Measurements from ENCODE around the gene R3HDML.

The R3HDML gene

GRCh38 chr20:44392088-44392775, 55.4 kb downstream of the R3HDML start:
- Histone ChIP-seq H3K27ac (ENCODE audit: low read length, poor library complexity, severe bottlenecking) (no peak overlapping the region), H3K9ac (ENCODE audit: low read length) (no peak overlapping the region), H3K36me3 (ENCODE audit: control insufficient read depth in 1 of 2, insufficient read depth in 2 of 2, low read depth in 1 of 2, low read length in 2 of 2) (no peaks in the 10 kb centered on the region), H3K4me3 (ENCODE audit: insufficient read depth in 1 of 2, low read depth in 1 of 2, low read length in 2 of 2) (no peak overlapping the region), H2BK15ac (ENCODE audit: low read depth, poor library complexity, severe bottlenecking) (no peak overlapping the region), H3K4me2 (ENCODE audit: low read length, poor library complexity, severe bottlenecking) (no peak overlapping the region), H3K14ac (ENCODE audit: low read length in 2 of 2) (no peak overlapping the region), H4K8ac (ENCODE audit: low read length) (no peak overlapping the region), H4K91ac (ENCODE audit: low read length) (no peak overlapping the region), H2BK120ac (ENCODE audit: low read depth, low read length) (no peak overlapping the region), H3K18ac (ENCODE audit: low read depth in 1 of 2, low read length in 2 of 2) (no peak overlapping the region), H2BK5ac (ENCODE audit: low read depth, low read length, poor library complexity, severe bottlenecking) (no peak overlapping the region), H2BK12ac (ENCODE audit: low read length in 2 of 2) (no peak overlapping the region), H3K27me3 (ENCODE audit: control insufficient read depth in 1 of 2, insufficient read depth in 1 of 2, low read length in 2 of 2) (peaks cover 46 to 80% of the 10 kb centered on the region in 2 experiments), H2AFZ (ENCODE audit: low read depth, low read length) (no peak overlapping the region), H3K4ac (ENCODE audit: low read depth in 1 of 2, low read length in 2 of 2) (no peak overlapping the region), H3K4me1 (ENCODE audit: control insufficient read depth, insufficient read depth, low read depth, low read length) (peaks cover 3% of the 10 kb centered on the region), H3K23ac (ENCODE audit: low read length in 2 of 2) (no peak overlapping the region), H3K9me3 (ENCODE audit: control insufficient read depth, low read length) (no peaks in the 10 kb centered on the region), H2AK5ac (ENCODE audit: low read length, severe bottlenecking) (no peak overlapping the region), H3K79me1 (replicated peaks; ENCODE audit: low read length, poor library complexity, severe bottlenecking) (no peaks in the 10 kb centered on the region)
- WGBS, result 95% methylated on average over 5 of the region's 8 CpGs
- no peak for DNase-seq

- no peak overlapping the region for H3K4ac ChIP-seq (ENCODE audit: low read depth in 1 of 2, low read length in 2 of 2)
- no peak overlapping the region for H3K23ac ChIP-seq (ENCODE audit: low read length in 2 of 2)
- H4K91ac ChIP-seq (ENCODE audit: low read length), result no peak overlapping the region
- no peak overlapping the region for H2BK15ac ChIP-seq (ENCODE audit: low read depth, poor library complexity, severe bottlenecking)
- H3K9me3 ChIP-seq (ENCODE audit: control insufficient read depth, low read length), result no peaks in the 10 kb centered on the region
- no peak for DNase-seq
- peaks cover 49 to 84% of the 10 kb centered on the region in 2 experiments for H3K27me3 ChIP-seq (ENCODE audit: control insufficient read depth in 1 of 2, insufficient read depth in 1 of 2, low read length in 2 of 2)
- no peak overlapping the region for H2AFZ ChIP-seq (ENCODE audit: low read depth, low read length)
- no peak overlapping the region for H4K8ac ChIP-seq (ENCODE audit: low read length)
- no peak overlapping the region for H3K4me2 ChIP-seq (ENCODE audit: low read length, poor library complexity, severe bottlenecking)
- H2BK12ac ChIP-seq (ENCODE audit: low read length in 2 of 2), result no peak overlapping the region
- no peak overlapping the region for H3K9ac ChIP-seq (ENCODE audit: low read length)
- 78% methylated on average over 4 of the region's 5 CpGs for WGBS
- no peak overlapping the region for H2AK5ac ChIP-seq (ENCODE audit: low read length, severe bottlenecking)
- H3K79me1 ChIP-seq (replicated peaks; ENCODE audit: low read length, poor library complexity, severe bottlenecking), result no peaks in the 10 kb centered on the region
- H3K36me3 ChIP-seq (ENCODE audit: control insufficient read depth in 1 of 2, insufficient read depth in 2 of 2, low read depth in 1 of 2, low read length in 2 of 2), result no peaks in the 10 kb centered on the region
- H3K4me3 ChIP-seq (ENCODE audit: insufficient read depth in 1 of 2, low read depth in 1 of 2, low read length in 2 of 2), result no peak overlapping the region
- H3K27ac ChIP-seq (ENCODE audit: low read length, poor library complexity, severe bottlenecking), result no peak overlapping the region
- no peak overlapping the region for H3K18ac ChIP-seq (ENCODE audit: low read depth in 1 of 2, low read length in 2 of 2)
- H3K14ac ChIP-seq (ENCODE audit: low read length in 2 of 2), result no peak overlapping the region
- peaks cover 3% of the 10 kb centered on the region for H3K4me1 ChIP-seq (ENCODE audit: control insufficient read depth, insufficient read depth, low read depth, low read length)
- no peak overlapping the region for H2BK120ac ChIP-seq (ENCODE audit: low read depth, low read length)
- H2BK5ac ChIP-seq (ENCODE audit: low read depth, low read length, poor library complexity, severe bottlenecking), result no peak overlapping the region
Measured at GRCh38 chr20:44392776-44393607, 56.1 kb downstream of the R3HDML start.

- no peak overlapping the region for H4K91ac ChIP-seq (ENCODE audit: low read length)
- no peak overlapping the region for H2AFZ ChIP-seq (ENCODE audit: low read depth, low read length)
- no peak overlapping the region for H2BK15ac ChIP-seq (ENCODE audit: low read depth, poor library complexity, severe bottlenecking)
- H4K8ac ChIP-seq (ENCODE audit: low read length), result no peak overlapping the region
- H2AK5ac ChIP-seq (ENCODE audit: low read length, severe bottlenecking), result no peak overlapping the region
- H3K4me1 ChIP-seq (ENCODE audit: control insufficient read depth, insufficient read depth, low read depth, low read length), result no peaks in the 10 kb centered on the region
- H3K4ac ChIP-seq (ENCODE audit: low read depth in 1 of 2, low read length in 2 of 2), result no peak overlapping the region
- H3K27me3 ChIP-seq (ENCODE audit: control insufficient read depth in 1 of 2, insufficient read depth in 1 of 2, low read length in 2 of 2), result peaks cover 55 to 83% of the 10 kb centered on the region in 2 experiments
- H3K4me3 ChIP-seq (ENCODE audit: insufficient read depth in 1 of 2, low read depth in 1 of 2, low read length in 2 of 2), result no peak overlapping the region
- H3K23ac ChIP-seq (ENCODE audit: low read length in 2 of 2), result no peak overlapping the region
- WGBS, result 93% methylated on average over 8 of the region's 9 CpGs
- no peak for DNase-seq
- no peak overlapping the region for H3K18ac ChIP-seq (ENCODE audit: low read depth in 1 of 2, low read length in 2 of 2)
- H3K36me3 ChIP-seq (ENCODE audit: control insufficient read depth in 1 of 2, insufficient read depth in 2 of 2, low read depth in 1 of 2, low read length in 2 of 2), result no peaks in the 10 kb centered on the region
- no peak overlapping the region for H2BK12ac ChIP-seq (ENCODE audit: low read length in 2 of 2)
- no peak overlapping the region for H2BK120ac ChIP-seq (ENCODE audit: low read depth, low read length)
- H3K14ac ChIP-seq (ENCODE audit: low read length in 2 of 2), result no peak overlapping the region
- no peak overlapping the region for H2BK5ac ChIP-seq (ENCODE audit: low read depth, low read length, poor library complexity, severe bottlenecking)
- H3K79me1 ChIP-seq (replicated peaks; ENCODE audit: low read length, poor library complexity, severe bottlenecking), result no peaks in the 10 kb centered on the region
- no peak overlapping the region for H3K4me2 ChIP-seq (ENCODE audit: low read length, poor library complexity, severe bottlenecking)
- H3K9ac ChIP-seq (ENCODE audit: low read length), result no peak overlapping the region
- H3K27ac ChIP-seq (ENCODE audit: low read length, poor library complexity, severe bottlenecking), result no peak overlapping the region
- no peaks in the 10 kb centered on the region for H3K9me3 ChIP-seq (ENCODE audit: control insufficient read depth, low read length)
Measured at GRCh38 chr20:44393608-44394451, 57.0 kb downstream of the R3HDML start.

GRCh38 chr20:44394452-44394701, 57.5 kb downstream of the R3HDML start:
- Histone ChIP-seq H4K91ac (ENCODE audit: low read length) (no peak overlapping the region), H2BK120ac (ENCODE audit: low read depth, low read length) (no peak overlapping the region), H3K36me3 (ENCODE audit: control insufficient read depth in 1 of 2, insufficient read depth in 2 of 2, low read depth in 1 of 2, low read length in 2 of 2) (no peaks in the 10 kb centered on the region), H3K4me2 (ENCODE audit: low read length, poor library complexity, severe bottlenecking) (no peak overlapping the region), H3K4me3 (ENCODE audit: insufficient read depth in 1 of 2, low read depth in 1 of 2, low read length in 2 of 2) (no peak overlapping the region), H2BK12ac (ENCODE audit: low read length in 2 of 2) (no peak overlapping the region), H3K27ac (ENCODE audit: low read length, poor library complexity, severe bottlenecking) (no peak overlapping the region), H3K14ac (ENCODE audit: low read length in 2 of 2) (no peak overlapping the region), H3K4ac (ENCODE audit: low read depth in 1 of 2, low read length in 2 of 2) (no peak overlapping the region), H3K18ac (ENCODE audit: low read depth in 1 of 2, low read length in 2 of 2) (no peak overlapping the region), H2BK5ac (ENCODE audit: low read depth, low read length, poor library complexity, severe bottlenecking) (no peak overlapping the region), H2BK15ac (ENCODE audit: low read depth, poor library complexity, severe bottlenecking) (no peak overlapping the region), H2AK5ac (ENCODE audit: low read length, severe bottlenecking) (no peak overlapping the region), H3K4me1 (ENCODE audit: control insufficient read depth, insufficient read depth, low read depth, low read length) (no peaks in the 10 kb centered on the region), H3K9me3 (ENCODE audit: control insufficient read depth, low read length) (no peaks in the 10 kb centered on the region), H3K9ac (ENCODE audit: low read length) (no peak overlapping the region), H3K79me1 (replicated peaks; ENCODE audit: low read length, poor library complexity, severe bottlenecking) (no peaks in the 10 kb centered on the region), H3K27me3 (ENCODE audit: control insufficient read depth in 1 of 2, insufficient read depth in 1 of 2, low read length in 2 of 2) (peaks cover 53 to 84% of the 10 kb centered on the region in 2 experiments), H3K23ac (ENCODE audit: low read length in 2 of 2) (no peak overlapping the region), H2AFZ (ENCODE audit: low read depth, low read length) (no peak overlapping the region), H4K8ac (ENCODE audit: low read length) (no peak overlapping the region)
- DNase-seq, result no peak
- WGBS, result 85% methylated on average over 2 of the region's 2 CpGs
